Activated CD4-positive, alpha-beta T cell treated with anti-CD3 and anti-CD28 coated beads, Interleukin-2, amount 10 ng/mL, durations not matched to agents 24 days and 14 days (primary cell): ENCODE measurements around the gene ZNF684. TPM values are rescaled to one million over a fixed set of nuclear protein-coding genes. Genes with fewer than 3 reads are reported as not detected.
A peak's percentile ranks its signal among the peaks of the same experiment; 100 is the strongest.

Experiments
- DNase-seq: peaks from one replicate; pipeline ENCODE4 v3.0.0; 2022
- H3K27ac Mint-ChIP-seq: one replicate; pipeline ENCODE4 v1.8.0; 2022; ENCODE audit warnings: mild to moderate bottlenecking, mixed read lengths
- H3K27me3 Mint-ChIP-seq: one replicate; pipeline ENCODE4 v1.8.0; 2022; ENCODE audit warnings: mixed read lengths
- H3K36me3 Mint-ChIP-seq: one replicate; pipeline ENCODE4 v1.8.0; 2022; ENCODE audit warnings: low read depth, mild to moderate bottlenecking, mixed read lengths
- H3K4me1 Mint-ChIP-seq: one replicate; pipeline ENCODE4 v1.8.0; 2021; ENCODE audit warnings: mixed read lengths
- H3K4me3 Mint-ChIP-seq: one replicate; pipeline ENCODE4 v1.8.0; 2022; ENCODE audit warnings: mild to moderate bottlenecking, moderate library complexity, mixed read lengths
- H3K9me3 Mint-ChIP-seq: one replicate; pipeline ENCODE4 v1.8.0; 2021; ENCODE audit warnings: mixed read lengths
- intact Hi-C: fragments of 100-400 bp; cut with micrococcal nuclease; formaldehyde crosslinking; loops from one replicate; pipeline ENCODE4 v1.15.1; 2023
- total RNA-seq: library from RNA; stranded (reverse); gene quantifications from 2 replicates; pipeline ENCODE4 v1.2.3, GENCODE V29; 2022

The ZNF684 gene
- total RNA-seq, 1 donor from 2014 or later = 4.9 TPM

GRCh38 chr1:40592107-40592803, 60.8 kb downstream of the ZNF684 start:
- Mint-ChIP-seq H3K27ac (no peak overlapping the region), H3K36me3 (no peaks in the 10 kb centered on the region), H3K9me3 (no peaks in the 10 kb centered on the region), H3K4me1 (peaks cover 10% of the 10 kb centered on the region), H3K4me3 (no peak overlapping the region), H3K27me3 (peaks cover 5% of the 10 kb centered on the region)
- peak; percentile 66 for DNase-seq
- intact Hi-C loops = no loop called here

DNA sequence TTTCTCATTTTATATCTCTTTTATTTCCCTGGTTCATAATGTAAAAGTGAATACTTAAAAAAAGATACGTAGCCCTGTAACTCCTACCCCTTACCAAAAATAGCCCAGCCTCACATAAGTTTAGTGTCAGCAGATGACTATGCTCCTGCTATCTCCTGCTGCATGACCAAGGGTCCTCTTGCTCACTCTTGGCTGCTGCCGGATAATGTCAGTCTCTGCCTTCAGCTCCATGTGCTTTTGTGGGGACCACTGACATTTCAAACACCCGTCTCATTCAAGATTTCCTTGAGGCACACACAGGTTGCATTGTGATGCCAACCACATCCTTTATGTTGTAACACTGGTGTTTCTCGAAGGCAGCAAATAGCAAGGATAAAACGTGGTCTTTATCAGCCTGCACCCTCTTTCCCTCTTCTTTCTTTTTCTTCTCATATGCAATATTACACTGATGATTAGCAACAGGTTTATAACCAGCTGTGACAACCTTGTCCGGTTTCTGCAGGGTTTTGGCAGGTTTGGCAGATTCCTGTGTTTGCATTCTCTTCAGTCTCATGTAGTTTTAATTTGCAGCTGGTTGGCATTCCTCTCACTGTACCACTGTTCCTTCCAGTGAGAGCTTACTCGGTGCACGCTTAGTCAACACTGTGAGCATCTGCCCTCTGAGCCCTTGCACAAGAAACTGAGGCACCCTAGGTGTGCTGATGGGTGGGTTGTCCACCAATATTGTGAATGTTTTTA, 62.2 kb downstream of the ZNF684 start:
- no peaks in the 10 kb centered on the region for H3K36me3 Mint-ChIP-seq
- H3K27me3 Mint-ChIP-seq = peaks cover 10% of the 10 kb centered on the region
- no peaks in the 10 kb centered on the region for H3K9me3 Mint-ChIP-seq
- H3K4me1 Mint-ChIP-seq = peaks cover 10% of the 10 kb centered on the region
- intact Hi-C loops = no loop called here
- no peak for DNase-seq
- H3K27ac Mint-ChIP-seq = no peak overlapping the region
- H3K4me3 Mint-ChIP-seq = no peak overlapping the region

GRCh38 chr1:40594187-40594531, 62.7 kb downstream of the ZNF684 start:
- H3K36me3 Mint-ChIP-seq = no peaks in the 10 kb centered on the region
- intact Hi-C loops = no loop called here

GRCh38 chr1:40595623-40596022, 64.2 kb downstream of the ZNF684 start:
- no peak overlapping the region for H3K4me3 Mint-ChIP-seq
- DNase-seq = no peak
- H3K9me3 Mint-ChIP-seq = no peaks in the 10 kb centered on the region
- H3K4me1 Mint-ChIP-seq = peaks cover 10% of the 10 kb centered on the region
- H3K27ac Mint-ChIP-seq = no peak overlapping the region
- peaks cover 21% of the 10 kb centered on the region for H3K27me3 Mint-ChIP-seq
- intact Hi-C loops = no loop called here
- no peaks in the 10 kb centered on the region for H3K36me3 Mint-ChIP-seq

More at GRCh38 chr1:40594187-40594531, 62.7 kb downstream of the ZNF684 start:
- Mint-ChIP-seq H3K4me3 (no peak overlapping the region), H3K9me3 (no peaks in the 10 kb centered on the region), H3K27ac (no peak overlapping the region), H3K4me1 (peaks cover 10% of the 10 kb centered on the region), H3K27me3 (peaks cover 13% of the 10 kb centered on the region)
- no peak for DNase-seq

Other genes starting within 250 kb of the ZNF684 start
- 14.5 and 14.6 TPM in 2 replicates for gene COL9A2, start 214.4 kb upstream of the ZNF684 start, total RNA-seq
- gene SMAP2, start 157.9 kb upstream of the ZNF684 start, total RNA-seq = 156 and 157 TPM in 2 replicates
- 5.5 and 6.3 TPM in 2 replicates for gene ZFP69B, start 81.2 kb upstream of the ZNF684 start, total RNA-seq
- 3.1 and 3.9 TPM in 2 replicates for gene ZFP69, start 54.3 kb upstream of the ZNF684 start, total RNA-seq
- gene EXO5, start 22.9 kb upstream of the ZNF684 start, total RNA-seq = 17.2 and 18.0 TPM in 2 replicates
- gene RIMS3, start 134.0 kb downstream of the ZNF684 start, total RNA-seq = 2.0 and 2.4 TPM in 2 replicates
- 66.5 and 73.2 TPM in 2 replicates for gene NFYC, start 160.1 kb downstream of the ZNF684 start, total RNA-seq